IPS-11a (cell line): ENCODE measurements around the gene GPC6.

ENCODE experiments used
- H3K4me3 ChIP-seq: one replicate; pipeline ENCODE4 v1.5.1; 2013; ENCODE audit warnings: low read depth, low read length, control low read depth

GPC6 gene

GRCh38 chr13:93811738-93812112 is 585.1 kb downstream of the GPC6 start:
- no peak overlapping the region for H3K4me3 ChIP-seq

- H3K4me3 ChIP-seq = no peak overlapping the region
Measured at GRCh38 chr13:93814658-93815057, 588.1 kb downstream of the GPC6 start.

DNA sequence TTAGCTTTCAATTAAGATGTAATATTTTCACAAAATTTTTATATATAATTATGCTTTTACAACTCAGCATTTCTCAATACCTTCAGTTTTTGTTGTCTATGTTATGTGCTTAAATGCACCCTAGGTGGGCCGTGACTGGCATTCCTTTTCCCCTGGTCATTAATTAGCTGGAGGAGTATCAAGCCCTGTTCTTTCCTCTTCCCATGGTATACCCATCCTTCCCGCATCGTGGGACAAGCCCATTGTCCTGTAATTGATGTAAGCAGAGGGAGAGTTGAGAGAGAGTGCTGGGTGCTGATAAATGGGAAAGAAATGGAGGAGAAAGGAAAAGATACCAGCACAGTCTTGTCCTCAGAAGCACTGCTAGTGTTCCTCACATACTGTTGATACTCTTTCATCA is 591.7 kb downstream of the GPC6 start:
- no peak overlapping the region for H3K4me3 ChIP-seq

DNA sequence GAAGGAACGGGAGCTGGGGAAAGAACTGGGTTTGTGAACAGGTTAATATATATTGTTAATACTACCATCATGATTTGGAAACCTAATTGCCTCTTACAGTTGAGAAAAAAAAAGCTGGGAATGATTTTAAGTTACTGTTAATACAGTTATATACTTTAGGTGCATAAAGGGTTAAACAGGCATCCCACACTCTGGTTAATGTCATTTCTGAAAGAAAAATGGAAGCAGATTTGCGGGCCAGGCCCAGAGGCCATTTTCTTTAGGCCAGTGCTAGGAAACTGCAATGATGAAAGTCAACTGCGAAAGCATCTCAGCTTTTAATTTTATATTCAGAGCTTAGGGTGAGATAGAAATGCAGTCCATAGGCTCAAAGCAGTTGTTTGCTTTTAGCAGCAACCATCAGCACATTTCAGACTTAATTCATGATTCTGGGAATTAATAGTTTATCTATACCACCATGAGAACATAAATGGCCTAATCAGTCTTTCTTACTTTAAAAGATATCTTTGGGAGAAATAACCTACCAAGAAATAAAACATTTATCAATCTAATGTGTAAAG is 592.8 kb downstream of the GPC6 start:
- H3K4me3 ChIP-seq = no peak overlapping the region

DNA sequence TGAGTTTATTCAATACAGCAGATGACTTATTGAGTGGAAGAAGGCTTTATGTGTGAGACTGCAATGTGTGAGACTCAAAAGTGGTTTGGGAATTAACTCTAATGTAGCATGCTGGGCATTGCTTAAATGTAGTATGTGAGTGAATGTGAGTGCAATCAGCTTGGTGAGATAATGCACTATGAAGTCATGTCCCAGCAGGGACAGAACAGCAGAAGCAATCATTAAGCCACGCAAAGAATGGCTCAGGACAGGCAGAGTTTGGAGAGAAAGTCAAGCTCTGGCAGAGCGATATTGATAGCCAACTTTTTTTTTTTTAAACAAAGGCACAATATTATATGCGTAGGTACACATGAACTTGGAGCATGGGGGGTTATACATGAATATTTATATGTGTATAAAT is 597.7 kb downstream of the GPC6 start:
- H3K4me3 ChIP-seq = no peak overlapping the region

DNA sequence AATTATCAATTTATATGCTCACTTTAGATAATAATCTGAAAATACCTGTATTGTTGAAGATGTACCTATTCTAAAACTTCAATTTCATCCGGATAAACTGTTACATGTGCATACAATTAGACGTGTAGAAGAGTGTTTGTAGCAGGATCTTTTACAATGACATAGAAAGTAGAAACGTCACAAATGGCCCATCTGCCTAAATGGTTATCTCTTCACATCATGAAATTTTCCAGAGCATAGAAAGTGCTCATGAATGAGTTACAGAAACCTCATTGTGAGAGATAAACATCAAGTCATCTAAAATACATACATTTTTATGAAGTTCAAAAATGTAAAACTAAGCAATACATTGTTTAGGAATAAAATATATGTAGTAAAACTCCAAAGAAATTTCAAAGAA is 607.4 kb downstream of the GPC6 start:
- no peak overlapping the region for H3K4me3 ChIP-seq

- H3K4me3 ChIP-seq = no peak overlapping the region
Measured at GRCh38 chr13:93843082-93843481, 616.5 kb downstream of the GPC6 start.

GRCh38 chr13:93847162-93847561 is 620.6 kb downstream of the GPC6 start:
- H3K4me3 ChIP-seq = no peak overlapping the region

GRCh38 chr13:93848247-93848646 is 621.6 kb downstream of the GPC6 start:
- no peak overlapping the region for H3K4me3 ChIP-seq

DNA sequence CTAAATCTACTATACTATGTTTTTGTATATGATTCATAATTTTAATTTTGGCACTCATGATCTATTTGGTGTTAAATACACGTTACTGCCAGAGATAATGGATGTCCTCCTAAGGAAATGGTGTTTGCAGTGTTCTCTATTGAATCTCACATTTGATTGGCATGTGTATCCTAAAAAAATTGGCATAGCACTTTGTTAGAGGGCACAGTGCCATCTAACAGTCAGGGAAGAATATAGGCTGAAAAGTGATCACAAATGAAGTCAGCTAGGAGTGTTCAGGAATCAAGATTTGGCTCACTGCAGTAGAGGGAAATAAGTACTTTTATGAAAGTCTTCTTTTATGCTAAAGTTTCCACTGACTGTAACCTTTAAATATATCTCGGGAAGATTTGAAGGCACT is 624.6 kb downstream of the GPC6 start:
- H3K4me3 ChIP-seq = no peak overlapping the region

GRCh38 chr13:93853912-93854311 is 627.3 kb downstream of the GPC6 start:
- H3K4me3 ChIP-seq = no peak overlapping the region

DNA sequence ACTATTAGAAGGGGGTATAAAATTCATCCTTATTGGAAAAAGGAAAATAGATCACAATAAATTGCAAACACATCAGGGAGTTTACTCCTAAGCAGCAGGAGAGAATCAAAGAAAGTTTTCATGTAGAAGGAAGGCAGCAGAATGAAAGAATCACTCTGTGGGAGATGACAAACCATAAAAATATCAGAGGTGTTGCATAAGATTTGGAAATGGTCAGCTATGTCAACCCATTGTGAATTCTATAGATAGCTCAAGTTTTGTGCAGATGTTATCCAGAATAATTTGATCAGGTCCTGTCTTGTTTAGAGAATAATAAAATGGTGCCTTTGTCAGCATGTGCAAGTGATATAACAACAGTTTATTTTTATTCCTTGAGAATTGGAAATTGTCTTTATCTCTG is 630.5 kb downstream of the GPC6 start:
- H3K4me3 ChIP-seq = no peak overlapping the region

DNA sequence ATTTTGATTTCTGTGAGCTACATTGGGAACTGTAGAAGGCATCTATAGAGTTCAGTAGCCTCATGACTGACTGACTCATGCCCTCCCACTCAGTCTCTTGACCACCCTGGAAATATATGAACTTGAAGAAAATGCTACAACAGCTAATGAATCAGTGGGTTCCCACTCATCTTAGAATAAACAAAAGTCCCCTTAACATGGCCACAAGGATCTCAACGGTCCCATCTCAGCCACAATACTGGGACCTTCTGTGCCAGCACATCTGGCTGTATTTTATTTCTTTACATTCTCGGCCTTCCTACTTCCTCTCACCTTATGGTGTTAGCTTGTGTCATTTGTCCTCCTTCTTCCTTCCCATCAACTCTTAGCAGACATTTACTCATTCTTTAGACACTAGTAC is 633.1 kb downstream of the GPC6 start:
- H3K4me3 ChIP-seq = no peak overlapping the region

DNA sequence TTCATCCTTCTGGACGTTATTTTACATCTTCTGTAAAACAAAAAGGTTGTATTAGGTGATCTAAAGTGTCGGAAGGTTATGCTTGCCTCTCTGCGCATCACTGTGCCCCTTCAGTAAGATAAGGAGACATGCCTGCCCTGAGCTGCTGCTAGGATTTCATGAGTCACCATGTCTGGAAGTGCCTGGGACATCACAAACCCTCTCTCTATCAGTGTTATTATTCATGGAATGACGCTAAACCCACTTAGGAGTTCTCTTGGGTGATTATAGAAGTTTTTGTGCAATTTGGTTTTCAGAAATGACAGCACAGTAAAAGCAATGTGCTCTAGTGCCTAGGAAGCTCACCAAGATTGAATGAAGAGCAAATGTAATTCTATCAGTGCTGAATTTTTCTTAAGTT is 635.2 kb downstream of the GPC6 start:
- no peak overlapping the region for H3K4me3 ChIP-seq

DNA sequence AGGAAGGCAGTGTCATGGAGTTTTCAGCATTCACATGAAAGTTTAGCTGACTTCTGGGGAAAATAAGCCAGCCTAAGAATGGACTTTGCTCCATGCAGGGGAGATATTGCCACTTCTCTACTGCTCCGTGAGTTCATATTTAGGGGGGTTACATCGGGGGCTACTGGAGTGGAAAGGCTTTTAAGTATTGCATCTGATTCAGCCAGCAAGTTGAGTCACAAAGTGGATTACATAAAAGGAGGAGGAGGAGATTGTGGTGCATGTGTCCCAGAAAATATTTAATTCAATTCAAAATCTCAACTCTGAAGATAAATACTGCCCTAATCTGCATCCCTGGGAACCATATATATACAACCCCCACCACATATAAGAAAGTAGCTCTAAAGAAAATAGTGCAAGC is 635.7 kb downstream of the GPC6 start:
- no peak overlapping the region for H3K4me3 ChIP-seq

DNA sequence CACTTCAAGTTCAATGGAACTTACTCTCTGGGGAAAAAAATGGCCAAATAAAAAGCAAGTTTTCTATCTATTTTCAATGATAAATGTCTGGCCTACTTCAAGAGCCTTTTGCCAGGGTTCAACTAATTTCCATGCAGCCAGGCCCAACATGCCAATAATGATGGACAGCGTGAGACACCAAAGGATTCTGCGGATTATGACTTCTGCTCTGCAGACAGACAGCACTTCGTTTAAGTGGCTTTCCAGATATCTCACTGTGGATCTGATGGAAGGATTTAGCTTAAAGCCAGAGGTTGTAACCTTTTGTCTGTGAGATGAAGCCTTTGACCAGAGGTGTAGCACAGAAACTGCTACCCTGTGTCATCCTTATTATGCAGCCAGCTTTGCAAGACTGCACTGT is 638.6 kb downstream of the GPC6 start:
- no peak overlapping the region for H3K4me3 ChIP-seq

DNA sequence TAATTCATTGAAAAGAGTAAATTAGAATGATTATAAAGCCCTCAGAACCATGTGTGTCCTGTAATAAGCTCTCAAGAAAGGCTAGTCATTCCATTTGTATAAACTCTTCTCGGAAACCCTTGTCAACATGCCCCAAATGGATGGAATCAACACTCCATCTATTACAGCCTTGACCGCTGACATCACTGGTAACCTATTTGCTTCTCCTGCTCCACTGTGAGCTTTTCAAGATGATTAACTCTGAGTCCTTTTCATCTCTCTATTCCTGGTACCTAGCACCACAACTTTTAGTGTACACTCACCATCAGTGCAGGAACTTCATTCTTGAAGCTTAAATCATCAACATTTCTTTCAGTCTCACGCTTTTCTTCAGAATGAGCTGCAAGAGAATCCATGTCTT is 640.9 kb downstream of the GPC6 start:
- H3K4me3 ChIP-seq = no peak overlapping the region

DNA sequence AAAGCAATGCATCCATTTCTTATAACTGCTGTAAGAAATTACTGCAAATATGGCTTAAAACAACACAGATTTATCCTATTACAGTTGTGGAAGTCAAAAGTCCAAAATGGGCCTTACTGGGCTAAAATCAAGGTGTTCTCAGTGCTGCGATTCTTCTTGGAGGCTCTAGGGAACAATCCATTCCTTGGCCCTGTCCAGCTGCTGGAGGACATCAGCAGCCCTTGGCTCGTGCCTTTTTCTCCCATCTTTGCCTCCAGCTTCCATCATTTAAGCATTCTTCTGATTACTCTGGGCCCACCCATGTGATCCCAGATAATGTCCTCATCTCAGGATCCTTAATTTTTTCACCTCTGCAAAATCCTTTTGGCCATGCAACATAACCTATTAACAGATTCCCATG is 645.8 kb downstream of the GPC6 start:
- no peak overlapping the region for H3K4me3 ChIP-seq

- no peak overlapping the region for H3K4me3 ChIP-seq
Measured at GRCh38 chr13:93872786-93873347, 646.3 kb downstream of the GPC6 start.

- no peak overlapping the region for H3K4me3 ChIP-seq
Measured at GRCh38 chr13:93875547-93875946, 648.9 kb downstream of the GPC6 start.

- H3K4me3 ChIP-seq = no peak overlapping the region
Measured at GRCh38 chr13:93876236-93876635, 649.6 kb downstream of the GPC6 start.

DNA sequence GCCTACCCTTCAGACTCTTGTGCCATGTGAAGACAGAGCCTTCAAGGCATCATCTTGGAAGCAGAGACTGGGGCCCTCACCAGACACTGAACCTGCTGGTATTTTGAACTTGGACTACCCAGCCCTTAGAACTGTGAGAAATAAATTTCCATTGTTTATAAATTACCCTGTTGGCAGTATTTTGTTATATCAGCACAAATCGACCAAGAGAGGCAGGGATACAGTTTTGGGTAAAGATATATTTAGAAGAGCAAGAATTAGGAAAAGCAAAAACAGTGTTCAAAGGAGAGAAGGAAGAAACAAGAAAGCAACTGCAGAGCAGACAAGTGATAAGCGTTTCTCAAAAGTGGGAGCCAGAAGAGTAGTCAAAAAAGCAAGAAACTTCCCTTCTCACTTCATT is 652.1 kb downstream of the GPC6 start:
- no peak overlapping the region for H3K4me3 ChIP-seq

DNA sequence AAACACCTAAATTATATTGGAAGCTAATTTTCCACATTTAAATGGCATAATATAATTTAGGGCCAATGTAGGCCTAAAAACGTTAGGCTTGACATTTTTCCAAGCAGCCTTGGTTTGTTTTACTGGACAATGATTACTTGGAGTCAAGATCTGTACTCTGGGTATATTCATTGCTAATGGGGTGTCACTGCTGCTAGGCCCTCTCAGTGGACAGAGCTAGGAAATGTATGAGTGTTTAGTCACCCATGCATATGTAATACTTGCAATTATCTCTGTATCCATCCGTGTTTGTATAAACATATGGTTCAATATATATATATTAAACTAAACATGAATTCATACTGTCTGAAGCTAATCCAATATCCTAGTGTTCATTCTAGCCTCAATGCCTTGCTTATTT is 654.8 kb downstream of the GPC6 start:
- no peak overlapping the region for H3K4me3 ChIP-seq
